Effector CD8-positive, alpha-beta T cell (primary cell): ENCODE measurements around the gene ODC1.

ENCODE experiments used
- DNase-seq: peaks from one replicate; lab custom pipeline; 2025; lab: John Stamatoyannopoulos, UW

Gene ODC1

DNA sequence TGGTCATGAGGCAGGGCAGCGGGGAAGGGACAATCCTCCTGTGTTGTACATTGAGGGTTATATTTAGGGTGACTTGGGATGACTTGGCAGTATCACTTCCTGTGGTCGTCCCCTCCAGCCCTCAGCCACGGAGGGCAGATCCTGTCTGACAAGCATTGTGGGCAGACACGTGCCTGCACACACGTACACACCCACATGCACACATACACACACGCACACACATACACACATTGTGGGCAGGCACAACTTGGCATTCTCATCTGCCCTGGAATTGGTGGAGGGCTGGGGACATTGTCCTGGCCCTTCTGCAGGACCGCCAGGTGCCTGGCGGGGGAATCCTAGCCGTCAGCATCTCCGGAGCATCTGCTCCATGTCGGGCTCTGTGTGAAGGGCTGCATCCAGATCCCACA lies 47.6 kb downstream of the ODC1 start:
- no peak for DNase-seq

DNA sequence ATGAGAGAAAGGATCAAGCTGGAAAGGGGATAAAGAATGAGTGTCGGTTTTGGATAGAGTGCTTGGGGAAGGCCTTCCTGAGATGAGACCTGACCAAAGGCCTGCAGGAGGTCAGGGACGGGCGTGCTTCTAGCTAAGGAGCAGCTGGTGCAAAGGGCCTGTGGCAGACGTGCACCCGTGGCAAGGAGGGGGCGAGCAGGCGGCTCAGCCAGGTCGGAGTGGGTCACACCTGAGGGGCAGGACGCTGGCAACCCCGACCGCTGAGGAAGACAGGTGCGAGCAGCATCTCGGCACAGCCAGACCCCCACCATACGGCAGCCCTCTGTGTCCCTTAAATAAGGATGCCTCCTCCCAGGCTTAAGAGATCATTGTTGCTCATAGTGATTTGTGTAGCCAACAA lies 48.1 kb downstream of the ODC1 start:
- no peak for DNase-seq

DNA sequence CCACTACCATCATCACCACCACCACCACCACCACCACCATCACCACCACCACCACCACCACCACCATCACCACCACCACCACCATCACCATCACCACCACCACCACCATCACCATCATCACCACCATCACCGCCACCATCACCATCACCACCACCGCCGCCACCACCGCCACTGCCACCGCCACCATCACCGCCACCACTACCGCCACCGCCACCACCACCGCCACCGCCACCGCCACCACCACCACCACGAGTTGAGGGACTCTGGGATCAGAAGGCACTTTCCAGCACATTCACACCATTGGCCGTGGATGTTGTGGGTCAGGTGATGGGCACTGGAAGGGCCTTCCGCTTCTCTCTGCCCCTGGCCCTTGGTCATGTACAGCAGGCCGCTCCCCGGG lies 48.8 kb downstream of the ODC1 start:
- DNase-seq: no peak

DNA sequence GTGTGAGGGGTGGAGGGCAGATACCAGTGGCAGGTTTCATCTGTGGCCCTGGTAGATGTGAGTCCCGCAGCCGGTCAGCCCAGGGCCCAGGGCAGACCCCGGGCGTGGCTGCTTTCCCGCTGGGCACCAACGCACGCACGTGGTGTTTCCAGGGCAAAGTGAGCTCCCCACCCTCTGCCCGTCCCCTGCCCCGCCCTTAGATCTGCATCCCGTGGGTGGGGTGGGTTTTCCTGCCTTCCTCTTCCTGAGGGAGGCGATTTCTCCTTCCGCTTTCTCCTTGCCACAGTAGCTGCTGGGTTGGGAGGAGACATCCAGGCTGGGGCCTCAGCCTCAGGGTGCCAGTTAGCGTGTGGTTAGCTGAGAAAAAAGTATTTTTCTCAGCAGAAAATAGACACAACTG lies 49.6 kb downstream of the ODC1 start:
- no peak for DNase-seq

DNA sequence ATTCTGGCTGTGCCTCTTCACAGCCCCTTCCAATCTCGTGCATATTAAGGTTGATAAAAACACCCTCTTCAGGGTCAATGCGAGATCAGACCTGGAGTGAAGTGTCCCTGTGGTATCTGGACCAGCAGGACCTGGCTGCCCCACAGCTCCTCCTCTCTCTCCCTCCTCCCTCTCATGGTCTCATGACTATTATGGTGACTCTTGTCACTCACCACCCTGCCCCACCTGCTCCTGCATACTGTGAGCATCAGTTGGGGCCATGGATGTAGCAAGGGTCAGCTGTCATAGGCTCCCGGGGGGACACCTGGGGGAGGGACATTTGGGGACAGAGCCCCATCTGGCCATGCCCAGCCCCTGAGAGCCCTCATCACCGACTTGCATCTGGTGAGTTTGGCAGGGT lies 50.2 kb downstream of the ODC1 start:
- no peak for DNase-seq

DNA sequence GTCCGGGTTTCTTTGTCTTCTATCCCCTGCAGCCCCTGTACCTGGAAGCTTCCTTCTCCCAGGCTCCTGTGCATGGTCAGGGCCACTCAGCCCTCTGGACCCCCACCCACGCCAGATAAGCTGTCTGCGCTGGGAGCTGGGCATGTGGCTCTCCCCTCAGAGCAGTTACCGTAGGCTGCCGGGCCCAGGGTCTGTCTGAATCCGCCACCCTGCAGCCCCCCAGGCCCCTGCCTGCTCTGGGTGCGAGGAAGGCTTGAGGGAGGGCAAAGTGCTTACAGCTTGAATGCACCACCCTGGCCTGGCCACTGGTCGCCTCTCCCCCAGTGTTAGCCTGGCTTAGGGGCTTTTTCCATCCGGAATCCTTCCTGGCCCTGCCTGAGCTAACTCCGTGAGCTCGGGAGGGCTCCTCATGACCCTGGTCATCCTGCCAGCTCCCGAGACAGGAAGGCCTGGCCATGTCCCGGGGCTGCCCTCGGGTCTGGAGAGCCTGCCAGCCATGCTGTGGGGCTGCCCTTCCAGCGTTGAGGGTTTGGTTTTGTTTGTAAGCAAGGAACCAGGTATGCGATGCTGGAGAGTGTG lies 50.7 kb downstream of the ODC1 start:
- DNase-seq: no peak

DNA sequence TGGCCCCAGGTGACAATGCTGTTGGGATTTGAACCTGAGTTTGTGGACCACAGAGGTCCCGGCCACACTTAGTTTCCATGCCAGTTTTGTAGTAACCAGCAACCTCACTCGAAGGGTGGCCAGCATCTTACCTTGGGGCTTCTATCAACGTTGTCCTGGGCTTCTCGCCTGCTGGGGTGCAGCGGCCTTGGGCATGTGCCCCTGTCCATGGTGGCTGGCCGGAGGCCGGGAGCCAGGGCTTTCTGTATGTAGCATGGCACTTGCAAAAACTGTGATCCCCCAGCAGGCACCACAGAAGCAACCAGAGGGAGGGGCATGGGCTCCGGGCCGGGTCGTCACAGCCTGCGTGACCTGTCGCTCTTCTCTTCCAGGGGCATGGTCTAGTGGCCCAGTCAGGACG lies 51.7 kb downstream of the ODC1 start:
- no peak for DNase-seq

DNA sequence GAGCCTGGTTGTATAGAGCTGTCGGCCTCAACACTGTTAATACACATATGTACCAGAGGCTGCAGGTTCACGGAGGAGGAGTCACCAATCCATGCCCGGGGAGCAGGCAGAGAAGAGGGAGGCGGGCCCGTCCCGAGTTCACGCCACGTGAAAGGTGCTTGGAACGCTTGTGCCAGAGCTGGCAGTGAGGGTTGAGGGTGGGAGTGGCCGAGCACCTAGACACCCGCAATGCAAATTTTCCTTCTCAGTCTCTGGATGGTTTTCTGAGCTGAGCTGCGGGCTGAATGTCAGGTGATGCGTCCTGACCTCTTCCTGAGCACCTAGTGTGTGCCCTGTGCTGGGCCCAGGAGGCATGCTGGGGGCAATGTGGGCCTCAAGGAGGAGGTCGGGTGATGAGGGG lies 52.2 kb downstream of the ODC1 start:
- no peak for DNase-seq

DNA sequence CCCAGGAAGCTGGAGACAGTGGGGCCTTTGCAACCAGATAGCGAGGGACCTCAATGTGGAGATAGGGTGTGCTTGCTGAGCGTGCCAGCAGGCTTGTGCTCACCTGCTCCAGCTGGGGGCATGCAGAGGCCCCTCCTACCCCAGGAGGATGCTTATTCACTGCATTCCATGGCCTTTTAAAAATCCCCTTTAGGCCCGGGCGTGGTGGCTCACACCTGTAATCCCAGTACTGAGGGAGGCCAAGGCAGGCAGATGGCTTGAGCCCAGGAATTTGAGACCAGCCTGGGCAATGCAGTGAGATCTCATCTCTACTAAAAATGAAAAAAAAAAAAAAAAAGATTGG lies 54.5 kb downstream of the ODC1 start:
- DNase-seq: no peak

DNA sequence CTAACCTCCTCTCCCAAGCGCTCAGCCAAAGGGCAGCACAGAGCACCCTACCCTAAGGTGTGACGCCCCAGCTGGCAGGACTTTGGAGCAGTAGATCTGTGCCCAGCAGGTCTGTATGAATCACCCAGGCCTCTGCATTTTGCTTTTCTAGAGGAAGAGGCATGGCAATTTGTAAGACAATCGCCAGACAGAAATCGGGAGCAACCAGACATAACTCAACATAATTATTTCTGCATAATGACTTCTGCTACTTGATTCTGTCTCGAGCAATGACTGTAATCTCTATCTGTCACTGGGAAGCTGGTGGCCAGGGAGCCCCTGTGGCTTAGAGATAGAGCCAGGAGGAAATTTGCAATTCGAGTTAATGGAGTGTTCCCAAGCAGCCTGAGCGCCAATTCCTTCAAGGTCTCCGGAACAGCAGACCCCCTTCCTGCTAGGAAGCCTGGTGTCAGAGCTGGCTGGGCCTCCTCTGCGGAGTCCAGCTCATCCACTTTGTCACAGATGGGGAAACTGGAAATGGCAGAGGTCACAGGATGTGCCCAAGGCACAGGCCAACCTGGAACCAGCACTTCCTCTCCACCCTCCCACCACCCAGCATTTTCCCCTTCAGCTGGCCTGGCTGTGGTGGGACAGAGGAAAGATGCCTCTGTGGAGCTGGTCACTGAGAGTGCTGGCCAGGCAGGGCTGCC lies 55.0 kb downstream of the ODC1 start:
- DNase-seq: no peak

DNA sequence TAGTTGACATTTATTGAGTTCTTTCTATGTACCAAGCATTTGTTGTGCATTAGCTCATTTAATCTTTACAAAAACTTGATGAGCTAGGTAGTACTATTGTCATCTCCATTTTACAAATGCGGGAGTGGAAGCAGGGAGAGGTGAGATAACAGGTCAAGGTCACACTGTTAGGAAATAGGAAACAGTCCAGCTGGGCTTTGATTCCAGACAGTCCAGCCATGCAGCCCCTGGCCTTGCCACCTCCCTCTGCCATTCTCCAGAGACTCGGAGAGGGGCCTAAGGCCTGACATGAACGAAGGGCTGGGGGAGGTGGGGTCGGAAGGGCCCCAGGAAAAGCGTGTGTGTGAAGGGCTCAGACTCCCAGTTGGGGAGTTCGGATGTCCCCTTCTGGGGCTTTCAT lies 55.6 kb downstream of the ODC1 start:
- DNase-seq: no peak

DNA sequence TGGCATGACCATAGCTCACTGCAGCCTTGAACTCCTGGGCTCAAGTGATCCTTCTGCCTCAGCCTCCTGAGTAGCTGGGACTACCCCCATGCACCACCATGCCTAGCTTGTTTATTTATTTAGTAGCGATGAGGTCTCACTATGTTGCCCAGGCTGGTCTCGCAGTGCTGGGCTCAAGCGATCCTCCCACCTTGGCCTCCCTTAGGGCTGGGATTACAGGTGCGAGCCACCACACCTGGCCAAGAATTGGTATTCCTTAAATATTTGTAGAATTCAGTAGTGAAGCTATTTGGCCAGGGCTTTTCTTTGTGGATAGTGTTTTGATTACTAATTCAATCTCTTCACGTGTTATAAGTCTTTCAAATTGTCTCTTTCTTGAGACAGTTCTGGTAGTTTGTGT lies 56.0 kb downstream of the ODC1 start:
- DNase-seq: no peak

DNA sequence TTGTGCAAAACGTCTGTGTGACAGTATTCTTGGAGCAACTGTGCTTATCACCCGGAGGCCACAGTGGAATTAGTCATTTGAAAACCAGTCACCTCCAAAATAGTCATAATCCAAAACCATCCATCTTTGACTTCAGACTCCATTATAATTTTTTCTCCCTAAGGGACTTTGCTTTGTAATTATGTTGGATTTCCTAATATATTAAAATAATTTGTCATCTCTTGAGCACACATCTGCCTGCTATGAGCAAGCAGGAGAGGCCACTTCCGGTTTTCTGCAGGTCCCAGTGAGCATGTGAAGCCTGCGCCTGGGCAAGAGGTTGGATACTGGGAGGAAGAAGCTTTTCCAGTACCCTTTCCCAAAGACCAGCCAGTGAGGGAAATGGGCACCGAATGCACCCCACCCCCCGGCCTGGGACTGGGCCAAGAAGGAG lies 57.7 kb downstream of the ODC1 start:
- DNase-seq: no peak
